HepG2 (cell line): ENCODE measurements around the gene ESPN. TPM values are rescaled to one million over a fixed set of nuclear protein-coding genes. Genes with fewer than 3 reads are reported as not detected.
"Not testable (repeated sequence)": the region's sequence is repeated elsewhere in the genome, so short reads cannot be mapped to it uniquely, and the experiment has no call there.

ENCODE experiments used
- ATAC-seq: fragments of 200-7000 bp; cut with Tn5 transposase; 3 replicates; pipeline ENCODE4 v1.9.1; 2020; ENCODE audit warnings: mild to moderate bottlenecking, moderate library complexity
- BruUV-seq: library from RNA; stranded (reverse); fragments of 400-500 nt; replicated peaks from 2 replicates; lab custom pipeline; 2021; lab: Mats Ljungman, UMichigan
- CTCF ChIA-PET: fragments of 300-600 bp; formaldehyde crosslinking; extraction: SDS; loops from one replicate; lab custom pipeline; 2021; ENCODE audit warnings: low total read pairs, inconsistent platforms, low intra/inter-chr PET ratio; lab: Yijun Ruan, JAX
- POLR2A ChIA-PET: fragments of 350-600 bp; sonication (Branson Sonifier 250); formaldehyde crosslinking; loops from one replicate; lab custom pipeline; 2020; ENCODE audit warnings: antibody characterized with exemption, inconsistent platforms; lab: Yijun Ruan, JAX
- DNase-seq: peaks from one replicate; pipeline ENCODE4 v3.0.0-alpha.2; 2015; ENCODE audit warnings: low spot score
- FAIRE-seq: peaks from 3 replicates; lab custom pipeline; 2011; peaks lifted over from hg19 to GRCh38; lab: Jason Lieb, UNC
- H2AFZ ChIP-seq: one replicate; pipeline ENCODE4 v1.6.1; 2011; ENCODE audit warnings: low read length, inconsistent platforms
- H3K27ac ChIP-seq: fragments of 300-600 bp; 3 replicates; pipeline ENCODE4 v1.8.0; 2011; ENCODE audit warnings: mixed run types, mild to moderate bottlenecking, mixed read lengths, low read length, inconsistent platforms; ENCODE audit not compliant: insufficient read depth; ENCODE audit errors: extremely low read length
- H3K27me3 ChIP-seq, 2 experiments: fragments of 200-600 bp in 1 of 2; 2 replicates in 1 of 2; 3 replicates in 1 of 2; pipeline versions ENCODE4 v1.6.0 to v1.8.0; 2011; ENCODE audit warnings: low read length in 2 of 2, mild to moderate bottlenecking in 2 of 2, moderate library complexity in 2 of 2, inconsistent platforms in 1 of 2; ENCODE audit not compliant: insufficient read depth in 2 of 2, control insufficient read depth in 1 of 2
- H3K36me3 ChIP-seq, 2 experiments: fragments of 200-600 bp in 1 of 2; replicated peaks in 1 of 2; 2 replicates in 1 of 2; 3 replicates in 1 of 2; pipeline versions ENCODE4 v1.5.1 to v1.8.0; 2011; ENCODE audit warnings: low read length in 2 of 2, inconsistent platforms in 1 of 2; ENCODE audit not compliant: insufficient read depth in 2 of 2, control insufficient read depth in 1 of 2
- H3K4me1 ChIP-seq: 2 replicates; pipeline ENCODE4 v1.5.1; 2012; ENCODE audit warnings: low read length, inconsistent platforms; ENCODE audit not compliant: insufficient read depth
- H3K4me2 ChIP-seq: 2 replicates; pipeline ENCODE4 v1.6.0; 2011; ENCODE audit warnings: low read depth, low read length, inconsistent platforms
- H3K4me3 ChIP-seq, 3 experiments: fragments of 200-600 bp in 1 of 3; sonication (generic), shearing (Covaris generic) in 1 of 3; replicated peaks in 1 of 3; 2 replicates each; pipeline ENCODE4 v1.5.1; 2011 to 2016; ENCODE audit warnings: low read length in 3 of 3, inconsistent platforms in 2 of 3, low read depth in 2 of 3, mild to moderate bottlenecking in 2 of 3, control low read depth in 1 of 3, mixed read lengths in 1 of 3; ENCODE audit not compliant: insufficient read depth in 1 of 3
- H3K79me2 ChIP-seq: one replicate; pipeline ENCODE4 v1.6.1; 2011; ENCODE audit warnings: low read length, inconsistent platforms; ENCODE audit not compliant: insufficient read depth
- H3K9ac ChIP-seq: 2 replicates; pipeline ENCODE4 v1.6.0; 2011; ENCODE audit warnings: mild to moderate bottlenecking, low read depth, low read length, inconsistent platforms; ENCODE audit not compliant: insufficient read depth
- H3K9me3 ChIP-seq: 2 replicates; pipeline ENCODE4 v1.5.1; 2012; ENCODE audit warnings: mild to moderate bottlenecking, low read length
- H4K20me1 ChIP-seq: 2 replicates; pipeline ENCODE4 v1.6.0; 2011; ENCODE audit warnings: inconsistent platforms, mild to moderate bottlenecking, low read length, moderate library complexity; ENCODE audit not compliant: insufficient read depth
- AGO2 ChIP-seq: fragments of 200-400 bp; formaldehyde crosslinking; optimal IDR thresholded peaks from 2 replicates; pipeline ENCODE3; 2017; ENCODE audit warnings: mild to moderate bottlenecking, low read depth, low read length, moderate library complexity
- NAIF1 ChIP-seq: sonication (generic); formaldehyde crosslinking; IDR thresholded peaks from 2 replicates; pipeline ENCODE4 v1.5.0; 2020; ENCODE audit warnings: mild to moderate bottlenecking, missing genetic modification reagents, borderline replicate concordance
- NFYC ChIP-seq: IDR thresholded peaks from 2 replicates; pipeline ENCODE4 v1.6.1; 2016; ENCODE audit warnings: missing genetic modification reagents, missing compliant biosample characterization
- NR1H2 ChIP-seq: sonication (generic); formaldehyde crosslinking; IDR thresholded peaks from 2 replicates; pipeline ENCODE4 v1.8.1; 2022; ENCODE audit warnings: low read depth, missing genetic modification reagents, borderline replicate concordance
- RBFOX2 ChIP-seq: fragments of 200-400 bp; formaldehyde crosslinking; IDR thresholded peaks from 2 replicates; pipeline ENCODE4 v1.6.1; 2017; ENCODE audit warnings: low read depth, mild to moderate bottlenecking, low read length
- SP4 ChIP-seq: sonication (generic); formaldehyde crosslinking; IDR thresholded peaks from 2 replicates; pipeline ENCODE4 v1.8.1; 2023; ENCODE audit warnings: mild to moderate bottlenecking, missing genetic modification reagents
- ZNF34 ChIP-seq: sonication (generic); formaldehyde crosslinking; IDR thresholded peaks from 2 replicates; pipeline ENCODE4 v1.4.0; 2020; ENCODE audit warnings: mild to moderate bottlenecking, missing genetic modification reagents, borderline replicate concordance
- ZNF501 ChIP-seq: sonication (generic); formaldehyde crosslinking; IDR thresholded peaks from 2 replicates; pipeline ENCODE4 v1.5.1; 2020; ENCODE audit warnings: mild to moderate bottlenecking, moderate library complexity, missing genetic modification reagents
- ZNF546 ChIP-seq: sonication (generic); formaldehyde crosslinking; conservative IDR thresholded peaks from 2 replicates; pipeline ENCODE4 v1.8.1; 2023; ENCODE audit warnings: mild to moderate bottlenecking, missing genetic modification reagents
- WGBS: methylation state at CpG from one replicate; pipeline ENCODE4 v1.1.6; 2017; ENCODE audit warnings: low lambda C conversion rate; 5-methylcytosine and 5-hydroxymethylcytosine counted together
- in situ Hi-C: cut with HindIII; loops from 2 replicates; pipeline ENCODE4 v1.10.0; 2017; ENCODE audit warnings: low pct_unique_long_range_greater_than_20kb; ENCODE audit not compliant: extremely low pct_ligation_motif_present
- intact Hi-C: fragments of 100-400 bp; cut with micrococcal nuclease; formaldehyde crosslinking; loops from one replicate; pipeline ENCODE4 v1.10.0; 2022; ENCODE audit not compliant: unreplicated experiment
- polyA plus RNA-seq, 8 experiments: library from polyadenylated mRNA; depleted of rRNA in 3 of 8; stranded (reverse) in 7 of 8; unstranded in 1 of 8; fragments of >200 nt; fragmentation: Illumina TruSeq in 4 of 8; extraction: Trizol in 4 of 8; gene quantifications; 2 replicates each; pipeline versions ENCODE4 v1.2.1 to v1.2.3, GENCODE V29; 2011 to 2016; ENCODE audit warnings: low read depth in 4 of 8, missing spikeins in 1 of 8, mixed read lengths in 1 of 8; ENCODE audit not compliant: insufficient read depth in 1 of 8
- total RNA-seq, 5 experiments: library from RNA; depleted of rRNA; stranded (reverse); fragments of >200 nt; fragmentation: Illumina TruSeq; extraction: Trizol; gene quantifications; 2 replicates each; pipeline ENCODE4 v1.2.3, GENCODE V29; 2016; ENCODE audit warnings: low read depth in 1 of 5
- TF ChIP-seq, protein P1 (sequence below): sonication (generic); formaldehyde crosslinking; IDR thresholded peaks from 2 replicates; pipeline ENCODE4 v1.8.0; 2022; ENCODE audit warnings: missing genetic modification reagents, mild to moderate bottlenecking, moderate library complexity, borderline replicate concordance
- TF ChIP-seq, protein P2 (sequence below): sonication (generic); IDR thresholded peaks from 2 replicates; pipeline ENCODE4 v1.6.1; 2016; ENCODE audit warnings: low read depth, borderline replicate concordance
- TF ChIP-seq, protein P3 (sequence below): sonication (generic); formaldehyde crosslinking; IDR thresholded peaks from 2 replicates; pipeline ENCODE4 v1.5.0; 2020; ENCODE audit warnings: mild to moderate bottlenecking, missing genetic modification reagents
- TF ChIP-seq, protein P4 (sequence below): sonication (generic); formaldehyde crosslinking; IDR thresholded peaks from 2 replicates; pipeline ENCODE4 v1.9.0; 2022; ENCODE audit warnings: missing genetic modification reagents, mild to moderate bottlenecking, borderline replicate concordance

ESPN gene
- total and polyA plus RNA-seq, 2 of the 13 experiments (the other 11 are each of a cell fraction or from before 2014, with no cell fraction given) = 48.6 to 54.2 TPM

DNA sequence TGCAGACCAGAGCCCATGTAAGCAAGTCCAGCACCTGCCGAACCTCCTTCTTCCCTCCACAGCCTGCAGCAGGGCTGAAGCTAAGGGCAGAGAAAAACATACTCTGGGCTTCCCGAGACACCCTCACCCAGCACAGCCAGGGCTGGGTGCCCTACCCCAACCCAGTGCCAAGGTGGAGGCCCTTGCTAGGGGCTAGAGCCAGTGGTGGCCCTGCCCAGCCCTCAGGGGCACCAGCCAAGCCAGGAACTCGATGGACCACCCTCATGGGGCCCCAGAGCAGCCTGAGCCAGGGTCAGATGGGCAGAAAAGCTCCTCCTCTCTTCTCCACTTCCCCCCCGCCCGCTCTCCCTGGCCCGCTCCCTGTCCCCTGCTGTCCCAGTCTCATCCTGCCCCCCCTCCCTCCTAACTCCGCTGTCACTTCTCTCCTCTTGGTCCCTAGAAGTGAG is 25.5 kb downstream of the ESPN start (continued):
- TF ChIP-seq, protein P1, sequence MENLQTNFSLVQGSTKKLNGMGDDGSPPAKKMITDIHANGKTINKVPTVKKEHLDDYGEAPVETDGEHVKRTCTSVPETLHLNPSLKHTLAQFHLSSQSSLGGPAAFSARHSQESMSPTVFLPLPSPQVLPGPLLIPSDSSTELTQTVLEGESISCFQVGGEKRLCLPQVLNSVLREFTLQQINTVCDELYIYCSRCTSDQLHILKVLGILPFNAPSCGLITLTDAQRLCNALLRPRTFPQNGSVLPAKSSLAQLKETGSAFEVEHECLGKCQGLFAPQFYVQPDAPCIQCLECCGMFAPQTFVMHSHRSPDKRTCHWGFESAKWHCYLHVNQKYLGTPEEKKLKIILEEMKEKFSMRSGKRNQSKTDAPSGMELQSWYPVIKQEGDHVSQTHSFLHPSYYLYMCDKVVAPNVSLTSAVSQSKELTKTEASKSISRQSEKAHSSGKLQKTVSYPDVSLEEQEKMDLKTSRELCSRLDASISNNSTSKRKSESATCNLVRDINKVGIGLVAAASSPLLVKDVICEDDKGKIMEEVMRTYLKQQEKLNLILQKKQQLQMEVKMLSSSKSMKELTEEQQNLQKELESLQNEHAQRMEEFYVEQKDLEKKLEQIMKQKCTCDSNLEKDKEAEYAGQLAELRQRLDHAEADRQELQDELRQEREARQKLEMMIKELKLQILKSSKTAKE (CRISPR knock-in tag) = no peak
- no peak for TF ChIP-seq NFYC (CRISPR knock-in tag)
- TF ChIP-seq, protein P2, sequence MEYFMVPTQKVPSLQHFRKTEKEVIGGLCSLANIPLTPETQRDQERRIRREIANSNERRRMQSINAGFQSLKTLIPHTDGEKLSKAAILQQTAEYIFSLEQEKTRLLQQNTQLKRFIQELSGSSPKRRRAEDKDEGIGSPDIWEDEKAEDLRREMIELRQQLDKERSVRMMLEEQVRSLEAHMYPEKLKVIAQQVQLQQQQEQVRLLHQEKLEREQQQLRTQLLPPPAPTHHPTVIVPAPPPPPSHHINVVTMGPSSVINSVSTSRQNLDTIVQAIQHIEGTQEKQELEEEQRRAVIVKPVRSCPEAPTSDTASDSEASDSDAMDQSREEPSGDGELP = no peak
- peak; percentile 54 for TF ChIP-seq RBFOX2

DNA sequence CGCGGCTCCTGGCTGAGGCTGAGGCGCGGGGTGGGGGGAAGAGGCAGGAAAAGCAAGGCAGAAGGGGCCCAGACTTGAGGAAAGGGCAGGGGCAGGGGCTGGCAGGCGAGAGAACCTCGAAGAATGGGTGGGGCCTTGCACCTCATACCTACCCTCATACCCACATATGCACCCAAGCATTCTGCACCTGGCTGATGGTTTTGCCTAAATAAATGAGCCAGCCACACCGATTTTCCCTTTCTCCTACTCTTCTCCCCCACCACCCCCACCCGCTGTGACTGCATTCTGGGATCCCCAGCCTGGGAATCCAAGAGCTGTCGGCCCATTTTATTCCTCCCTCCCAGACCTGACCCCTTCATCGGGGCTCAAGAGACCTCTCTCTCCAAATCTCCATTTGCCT is 25.9 kb downstream of the ESPN start:
- 15% methylated on average over 10 of the region's 10 CpGs for WGBS
- in situ Hi-C loops, ATAC-seq, H3K9me3 ChIP-seq, FAIRE-seq, BruUV-seq, H3K36me3 ChIP-seq, CTCF ChIA-PET, H4K20me1 ChIP-seq, H2AFZ ChIP-seq, intact Hi-C loops, H3K27me3 ChIP-seq: not testable (repeated sequence)
- Histone ChIP-seq H3K79me2 (peaks cover 27% of the 10 kb centered on the region), H3K27ac (peak overlapping the region; percentile 91), H3K4me3 (peak overlapping the region; percentile 63 to 78 (median 77)), H3K9ac (peak overlapping the region; percentile 85), H3K4me2 (peak overlapping the region; percentile 99), H3K4me1 (peaks cover 39% of the 10 kb centered on the region)
- peak; percentile 20 for DNase-seq
- TF ChIP-seq NAIF1 (0 out of 2 replicates have a peak, but pooled peaks have one; percentile 66), AGO2 (peak; percentile 10), SP4 (0 out of 2 replicates have a peak, but pooled peaks have one; percentile 3), ZNF501 (CRISPR knock-in tag) (peak; percentile 58; the same call in 1 of the 2 replicates), NR1H2 (0 out of 2 replicates have a peak, but pooled peaks have one; percentile 16), ZNF34 (CRISPR knock-in tag) (0 out of 2 replicates have a peak, but pooled peaks have one; percentile 8), ZNF546 (CRISPR knock-in tag) (0 out of 2 replicates have a peak, but pooled peaks have one; percentile 55)
- TF ChIP-seq, protein P3, sequence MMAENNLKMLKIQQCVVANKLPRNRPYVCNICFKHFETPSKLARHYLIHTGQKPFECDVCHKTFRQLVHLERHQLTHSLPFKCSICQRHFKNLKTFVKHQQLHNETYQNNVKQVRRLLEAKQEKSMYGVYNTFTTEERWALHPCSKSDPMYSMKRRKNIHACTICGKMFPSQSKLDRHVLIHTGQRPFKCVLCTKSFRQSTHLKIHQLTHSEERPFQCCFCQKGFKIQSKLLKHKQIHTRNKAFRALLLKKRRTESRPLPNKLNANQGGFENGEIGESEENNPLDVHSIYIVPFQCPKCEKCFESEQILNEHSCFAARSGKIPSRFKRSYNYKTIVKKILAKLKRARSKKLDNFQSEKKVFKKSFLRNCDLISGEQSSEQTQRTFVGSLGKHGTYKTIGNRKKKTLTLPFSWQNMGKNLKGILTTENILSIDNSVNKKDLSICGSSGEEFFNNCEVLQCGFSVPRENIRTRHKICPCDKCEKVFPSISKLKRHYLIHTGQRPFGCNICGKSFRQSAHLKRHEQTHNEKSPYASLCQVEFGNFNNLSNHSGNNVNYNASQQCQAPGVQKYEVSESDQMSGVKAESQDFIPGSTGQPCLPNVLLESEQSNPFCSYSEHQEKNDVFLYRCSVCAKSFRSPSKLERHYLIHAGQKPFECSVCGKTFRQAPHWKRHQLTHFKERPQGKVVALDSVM (CRISPR knock-in tag) = 0 out of 2 replicates have a peak, but pooled peaks have one; percentile 6
- TF ChIP-seq, protein P4, sequence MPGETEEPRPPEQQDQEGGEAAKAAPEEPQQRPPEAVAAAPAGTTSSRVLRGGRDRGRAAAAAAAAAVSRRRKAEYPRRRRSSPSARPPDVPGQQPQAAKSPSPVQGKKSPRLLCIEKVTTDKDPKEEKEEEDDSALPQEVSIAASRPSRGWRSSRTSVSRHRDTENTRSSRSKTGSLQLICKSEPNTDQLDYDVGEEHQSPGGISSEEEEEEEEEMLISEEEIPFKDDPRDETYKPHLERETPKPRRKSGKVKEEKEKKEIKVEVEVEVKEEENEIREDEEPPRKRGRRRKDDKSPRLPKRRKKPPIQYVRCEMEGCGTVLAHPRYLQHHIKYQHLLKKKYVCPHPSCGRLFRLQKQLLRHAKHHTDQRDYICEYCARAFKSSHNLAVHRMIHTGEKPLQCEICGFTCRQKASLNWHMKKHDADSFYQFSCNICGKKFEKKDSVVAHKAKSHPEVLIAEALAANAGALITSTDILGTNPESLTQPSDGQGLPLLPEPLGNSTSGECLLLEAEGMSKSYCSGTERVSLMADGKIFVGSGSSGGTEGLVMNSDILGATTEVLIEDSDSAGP (CRISPR knock-in tag) = peak; percentile 39; the same call in 1 of the 2 replicates
- POLR2A ChIA-PET = interaction anchor here (0.7 to 2.5 kb wide), 10 partner anchors 9 to 154 kb away, joined by 3 to 10 read pairs (median 4); no protein-coding TSS in a partner anchor
